GM12878 (cell line): ENCODE data around the gene MB21D2.

Experiments
- HDAC2 ChIP-seq: fragments of 200-600 bp; sonication (generic); IDR thresholded peaks from 2 replicates; pipeline ENCODE4 v1.6.1; 2017
- NFIC ChIP-seq: IDR thresholded peaks from 2 replicates; pipeline ENCODE4 v1.6.1; 2012; ENCODE audit warnings: low read depth, mild to moderate bottlenecking, inconsistent platforms, low read length, moderate library complexity
- POLR2A ChIP-seq: IDR thresholded peaks from 2 replicates; pipeline ENCODE4 v1.6.1; 2011; ENCODE audit warnings: low read depth, mild to moderate bottlenecking, low read length
- REST ChIP-seq: IDR thresholded peaks from 2 replicates; pipeline ENCODE4 v1.6.1; 2012; ENCODE audit warnings: mild to moderate bottlenecking, low read depth, low read length
- TCF12 ChIP-seq: IDR thresholded peaks from 2 replicates; pipeline ENCODE4 v1.6.1; 2011; ENCODE audit warnings: low read depth, mild to moderate bottlenecking, low read length
- TCF7 ChIP-seq: IDR thresholded peaks from 2 replicates; pipeline ENCODE4 v1.6.1; 2014; ENCODE audit warnings: antibody characterized with exemption, borderline replicate concordance
- ZNF274 ChIP-seq: IDR thresholded peaks from one replicate; pipeline ENCODE4 v1.8.0; 2011; ENCODE audit not compliant: insufficient read length, insufficient read depth
- ZNF687 ChIP-seq: fragments of 450-650 bp; IDR thresholded peaks from 2 replicates; pipeline ENCODE4 v1.6.1; 2017; ENCODE audit warnings: mild to moderate bottlenecking, moderate library complexity

GRCh38 chr3:192919901-192920300 lies 2.2 kb upstream of the MB21D2 start:
- TF ChIP-seq POLR2A (no peak), TCF12 (no peak), ZNF687 (no peak), HDAC2 (no peak), ZNF274 (no peak), REST (no peak), NFIC (no peak), TCF7 (no peak)
